NCI-H69 (cell line): Measurements from ENCODE around the gene SCCPDH.
"Not testable (repeated sequence)": the region's sequence is repeated elsewhere in the genome, so short reads cannot be mapped to it uniquely, and the experiment has no call there.

ENCODE experiments used
- DNase-seq: peaks from one replicate; lab custom pipeline; 2025; lab: John Stamatoyannopoulos, UW

SCCPDH gene

GRCh38 chr1:246724016-246724730 lies at the start of gene SCCPDH:
Gene SCCPDH, plus strand, starts transcription at chr1:246724409. Its CDS starts 14 bp downstream, at chr1:246724423.
- peak; percentile 92 for DNase-seq

- peak; percentile 57 for DNase-seq
These were observed 46.4 kb upstream of the SCCPDH start for GRCh38 chr1:246677842-246678241.

DNA sequence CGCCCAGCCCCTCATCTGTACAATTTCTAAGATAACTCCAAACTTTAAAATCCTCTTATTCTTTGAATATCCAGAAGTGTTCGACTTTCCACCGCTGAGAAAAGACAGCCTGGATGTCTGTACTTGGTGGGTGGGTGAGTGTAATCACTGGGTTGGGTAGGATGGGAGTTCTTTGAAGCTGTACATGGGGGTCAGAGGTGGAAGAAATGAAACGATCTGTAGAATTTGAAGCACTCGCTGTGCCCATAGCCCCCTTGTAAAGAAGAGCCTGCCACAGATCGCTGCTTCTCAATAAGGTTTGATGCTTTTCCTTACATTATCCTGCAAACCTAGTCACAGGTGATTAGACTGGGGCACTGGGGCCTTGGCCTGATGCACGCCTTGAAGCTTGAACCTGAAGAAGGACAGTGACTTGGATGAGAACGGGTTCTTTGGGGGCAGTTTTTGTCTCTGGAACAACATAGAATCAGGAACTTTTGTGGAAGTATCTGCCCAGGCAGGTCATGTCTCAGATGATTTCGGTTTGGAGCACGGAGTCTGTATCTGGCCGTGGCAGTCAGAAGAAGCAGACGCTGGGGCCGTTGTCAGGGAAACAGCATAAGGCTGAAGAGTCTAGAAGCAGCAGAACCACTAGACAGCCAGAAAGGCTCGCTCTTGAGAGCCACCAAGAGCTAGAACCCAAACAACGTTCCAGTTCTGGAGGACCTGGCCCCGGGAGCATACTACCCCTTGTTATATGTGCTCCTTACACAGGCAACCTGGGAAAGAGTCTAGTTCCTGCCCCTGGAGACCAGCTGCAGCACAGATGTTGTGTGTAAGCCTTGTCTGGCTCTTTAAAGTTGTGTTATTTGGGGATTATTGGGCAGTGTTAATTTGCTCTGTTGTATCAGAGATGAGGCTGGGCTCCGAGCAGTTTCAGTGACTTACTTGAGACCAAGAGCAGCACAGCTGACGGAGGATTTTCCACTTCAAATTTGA lies 45.1 kb upstream of the SCCPDH start:
- no peak for DNase-seq

DNA sequence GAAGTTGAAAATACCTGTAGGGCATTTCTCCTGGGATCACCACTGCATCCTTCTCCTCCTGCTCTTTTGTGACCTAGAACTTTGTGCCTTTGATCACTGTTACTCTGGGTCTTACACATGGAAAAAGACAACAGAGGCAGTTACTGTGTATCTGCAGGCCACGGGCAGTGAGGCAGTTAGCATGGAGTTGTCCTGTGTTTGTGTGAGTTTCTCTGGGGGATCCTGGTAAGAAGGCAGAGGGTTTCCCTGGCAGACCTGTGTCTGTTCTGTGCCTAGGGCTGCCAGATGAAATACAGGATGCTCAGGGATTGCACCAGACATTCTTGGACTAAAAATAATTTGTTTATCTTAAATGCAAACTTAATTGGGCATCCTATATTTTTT lies 44.4 kb upstream of the SCCPDH start:
- no peak for DNase-seq

DNA sequence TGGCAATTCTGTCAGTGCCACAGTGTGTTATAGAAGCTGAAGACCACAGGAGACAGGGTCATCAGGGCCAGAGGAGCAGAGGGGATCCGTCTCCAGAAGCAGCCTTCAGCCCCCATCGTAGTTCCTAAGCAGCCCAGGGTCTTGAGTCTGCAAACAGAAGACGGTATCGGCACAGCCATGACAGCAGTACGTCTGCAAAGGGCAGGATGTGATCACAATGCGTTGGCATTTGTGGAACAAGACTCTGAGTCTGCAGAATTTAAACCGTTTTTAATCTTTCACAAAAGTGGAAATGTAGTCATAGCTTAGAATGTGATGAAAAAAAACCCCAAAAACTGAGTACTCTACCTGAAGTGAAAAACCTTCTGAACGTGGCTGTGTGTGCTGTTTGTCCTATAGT lies 44.0 kb upstream of the SCCPDH start:
- no peak for DNase-seq

DNA sequence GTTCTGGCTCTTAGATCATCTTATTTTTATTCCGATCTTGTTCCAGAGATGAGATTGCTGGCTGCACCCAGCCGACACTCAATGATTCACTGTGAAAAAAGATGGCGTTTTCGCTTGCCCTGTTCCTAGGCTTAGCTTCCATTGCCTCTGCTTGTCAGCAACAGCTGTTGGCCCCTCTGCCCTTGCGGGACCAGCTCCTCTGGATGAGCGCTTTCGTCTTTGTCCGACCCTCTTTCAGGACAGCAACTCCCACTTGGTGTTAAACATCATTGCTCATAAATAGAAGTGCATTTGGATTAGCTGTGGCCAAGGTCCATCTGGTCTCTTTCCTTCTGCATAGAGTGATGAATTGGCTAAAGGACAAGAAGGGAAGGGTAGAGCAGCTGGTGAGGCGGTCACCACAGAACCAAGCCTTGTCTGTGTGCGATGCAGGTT lies 43.5 kb upstream of the SCCPDH start:
- DNase-seq, result peak; percentile 42

DNA sequence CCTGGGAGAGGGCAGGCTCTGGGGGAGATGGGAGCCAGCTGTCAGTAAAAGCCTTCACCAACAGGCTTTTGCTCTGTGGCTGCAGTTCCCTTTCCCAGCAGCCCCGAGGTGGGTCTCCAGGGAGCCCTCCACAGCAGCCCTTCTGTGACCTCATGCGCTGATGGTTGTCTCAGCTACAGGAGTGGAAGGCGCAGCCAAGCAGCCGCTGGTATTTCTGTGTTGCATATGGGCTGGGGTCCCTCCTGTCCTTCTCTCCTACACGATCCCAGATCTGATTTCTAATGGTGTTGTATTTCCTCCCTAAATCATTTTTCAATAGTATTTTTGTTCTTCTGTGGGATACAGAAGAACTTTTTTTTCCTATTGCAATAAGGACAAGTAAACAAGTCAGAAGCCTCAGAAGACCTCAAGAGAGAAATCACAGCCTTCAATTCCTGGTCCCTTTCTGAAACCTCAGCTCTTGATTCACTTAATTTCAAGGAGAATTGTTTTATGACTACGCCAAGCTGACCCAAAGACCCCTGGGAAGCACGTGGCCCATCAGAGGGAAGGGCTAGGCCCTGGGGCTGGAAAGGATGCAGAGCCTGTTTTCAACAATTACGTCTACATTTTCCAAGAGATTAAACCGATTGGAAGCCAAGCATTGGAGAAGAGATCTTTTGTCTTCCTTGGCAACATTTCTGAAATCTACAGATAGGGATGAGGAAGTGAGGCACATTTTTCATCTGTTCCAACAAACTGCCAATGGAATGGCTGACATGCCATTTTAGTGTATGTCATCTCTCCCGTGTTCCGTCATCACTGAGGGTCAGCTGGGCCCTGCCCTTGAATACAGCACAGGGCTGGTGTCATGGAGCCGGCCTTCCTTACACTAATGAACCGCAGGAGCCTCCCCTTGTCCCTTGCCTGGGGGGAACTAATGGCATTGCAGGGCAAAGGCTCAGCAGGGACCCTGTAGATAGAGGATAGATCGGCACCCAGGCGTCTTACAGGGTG lies 42.0 kb upstream of the SCCPDH start:
- peak; percentile 40 for DNase-seq

GRCh38 chr1:246683521-246683920 lies 40.7 kb upstream of the SCCPDH start:
- DNase-seq, result no peak

GRCh38 chr1:246687002-246687401 lies 37.2 kb upstream of the SCCPDH start:
- no peak for DNase-seq

DNA sequence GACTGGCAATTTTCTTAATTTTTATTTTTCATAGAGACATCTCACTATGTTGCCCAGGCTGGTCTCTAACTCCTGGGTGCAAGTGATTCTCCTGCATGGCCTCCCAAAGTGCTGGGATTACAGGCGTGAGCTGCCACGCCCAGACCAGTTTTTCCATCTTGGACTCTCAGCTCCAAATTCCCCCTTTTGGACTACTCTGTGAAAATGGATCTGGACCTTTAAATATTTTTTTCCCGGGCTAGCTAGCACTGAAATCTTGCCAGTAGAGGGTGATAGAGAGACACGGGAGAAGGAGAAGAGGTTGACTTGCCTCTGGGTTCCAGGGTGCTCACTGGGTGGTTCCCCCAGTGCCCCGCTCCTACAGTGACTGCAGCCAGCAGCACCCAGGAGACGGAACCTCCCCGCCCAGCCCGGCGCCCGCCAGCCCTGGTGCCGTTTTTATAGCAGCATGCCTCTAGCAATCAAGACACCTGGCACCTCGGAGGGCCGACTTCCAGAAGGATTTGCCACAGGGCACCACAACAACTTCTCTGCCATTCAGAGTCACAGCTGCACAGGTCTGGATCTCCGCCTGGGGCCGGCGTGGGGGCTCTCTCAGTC lies 34.7 kb upstream of the SCCPDH start:
- DNase-seq, result peak; percentile 95

DNA sequence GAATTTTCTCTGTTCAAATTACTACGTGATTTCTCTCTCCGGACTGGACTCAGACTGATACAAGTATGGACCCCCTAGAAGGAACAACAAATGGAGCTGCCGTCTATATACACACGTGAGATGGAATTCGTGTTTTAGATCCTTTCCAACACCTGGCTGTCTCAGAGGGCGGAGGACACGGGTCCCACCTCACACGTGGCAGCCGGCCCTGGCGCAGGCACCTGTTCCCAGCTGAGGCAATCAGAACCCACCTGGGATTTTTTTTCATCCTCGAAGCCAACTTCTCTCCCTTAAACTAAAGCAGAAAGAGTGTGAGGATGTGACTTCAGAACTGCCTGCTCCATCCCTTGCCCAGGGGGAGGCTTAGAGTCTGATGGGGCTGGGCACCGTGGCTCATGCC lies 34.1 kb upstream of the SCCPDH start:
- peak; percentile 66 for DNase-seq

DNA sequence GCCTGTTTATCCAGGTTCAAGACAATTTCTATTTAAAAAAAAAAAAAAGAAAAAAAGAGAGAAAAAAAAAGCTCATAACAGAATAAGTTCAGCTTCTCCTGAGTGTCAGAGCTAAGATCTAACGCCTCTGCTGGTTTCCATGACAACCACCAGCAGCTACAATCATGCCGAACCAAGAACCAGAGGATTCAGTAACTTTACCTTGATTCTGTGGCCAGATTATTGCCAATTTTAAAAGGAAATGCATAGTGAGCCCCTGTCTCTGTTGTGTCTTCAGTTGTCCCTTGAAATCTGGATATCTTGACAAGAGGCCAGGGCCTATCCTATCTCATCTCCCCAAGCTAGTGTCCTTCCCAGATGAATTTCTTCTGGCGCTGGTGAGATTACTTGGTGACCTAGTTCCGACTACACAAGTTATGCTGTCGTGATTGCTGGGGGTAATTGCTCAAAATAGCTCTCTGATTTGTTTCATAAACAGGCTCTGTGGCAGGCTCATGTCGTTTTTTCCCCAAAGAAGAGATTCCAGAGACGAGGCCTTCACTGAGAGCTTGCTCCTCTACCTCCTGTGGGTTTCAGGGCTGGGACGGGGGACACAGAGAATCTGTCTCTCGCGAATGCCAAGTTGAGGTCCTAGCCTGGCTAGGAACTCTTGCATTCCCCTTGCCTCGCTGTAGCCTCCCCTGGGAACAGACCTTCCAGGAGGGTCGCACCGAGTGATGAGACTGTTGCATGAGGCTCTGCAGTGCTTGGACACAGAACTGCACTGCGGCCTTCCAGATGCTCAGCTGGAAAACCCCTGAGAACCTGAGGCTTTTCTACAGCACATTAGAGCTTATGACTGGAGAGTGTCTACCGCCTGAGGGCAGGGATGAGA lies 32.4 kb upstream of the SCCPDH start:
- DNase-seq, result no peak

DNA sequence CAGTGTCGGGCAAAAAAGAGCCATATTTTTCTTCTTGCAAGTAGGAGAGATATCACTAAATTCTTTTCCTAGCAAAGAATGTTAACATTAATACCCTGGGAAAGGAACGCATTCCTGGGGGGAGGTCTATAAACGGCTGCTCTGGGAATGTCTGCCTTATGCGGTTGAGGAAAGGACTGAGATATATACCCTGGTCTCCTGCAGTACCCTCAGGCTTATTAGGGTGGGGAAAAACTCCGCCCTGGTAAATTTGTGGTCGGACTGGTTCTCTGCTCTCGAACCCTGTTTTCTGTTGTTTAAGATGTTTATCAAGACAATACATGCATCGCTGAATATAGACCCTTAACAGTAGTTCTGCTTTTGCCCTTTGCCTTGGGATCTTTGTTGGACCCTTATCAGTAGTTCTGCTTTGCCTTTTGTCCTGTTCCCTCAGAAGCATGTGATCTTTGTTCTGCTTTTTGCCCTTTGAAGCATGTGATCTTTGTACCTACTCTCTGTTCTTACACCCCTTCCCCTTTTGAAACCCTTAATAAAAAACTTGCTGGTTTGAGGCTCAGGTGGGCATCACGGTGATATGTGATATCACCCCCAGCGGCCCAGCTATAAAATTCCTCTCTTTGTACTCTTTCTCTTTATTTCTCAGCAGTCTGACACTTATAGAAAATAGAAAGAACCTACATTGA lies 29.9 kb upstream of the SCCPDH start:
- not testable (repeated sequence) for DNase-seq

GRCh38 chr1:246695136-246695535 lies 29.1 kb upstream of the SCCPDH start:
- DNase-seq, result no peak

DNA sequence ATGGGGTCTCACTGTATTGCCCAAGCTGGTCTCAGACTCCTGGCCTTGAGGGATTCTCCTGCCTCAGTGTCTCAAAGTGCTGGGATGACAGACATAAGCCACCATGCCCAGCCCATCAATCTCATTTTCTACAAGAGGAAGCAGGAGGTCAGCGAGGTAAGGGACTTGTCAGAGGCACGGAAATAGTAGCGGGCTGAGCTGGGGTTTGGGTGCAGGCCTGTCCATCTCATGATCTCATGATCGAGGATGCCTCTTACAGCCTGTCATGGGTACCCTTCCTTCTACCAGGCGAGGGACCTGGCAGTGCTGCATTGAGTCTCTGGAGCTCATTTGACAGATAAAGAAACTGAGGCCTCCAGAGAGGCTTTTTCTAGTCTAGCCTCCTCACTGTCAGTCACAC lies 28.5 kb upstream of the SCCPDH start:
- no peak for DNase-seq

DNA sequence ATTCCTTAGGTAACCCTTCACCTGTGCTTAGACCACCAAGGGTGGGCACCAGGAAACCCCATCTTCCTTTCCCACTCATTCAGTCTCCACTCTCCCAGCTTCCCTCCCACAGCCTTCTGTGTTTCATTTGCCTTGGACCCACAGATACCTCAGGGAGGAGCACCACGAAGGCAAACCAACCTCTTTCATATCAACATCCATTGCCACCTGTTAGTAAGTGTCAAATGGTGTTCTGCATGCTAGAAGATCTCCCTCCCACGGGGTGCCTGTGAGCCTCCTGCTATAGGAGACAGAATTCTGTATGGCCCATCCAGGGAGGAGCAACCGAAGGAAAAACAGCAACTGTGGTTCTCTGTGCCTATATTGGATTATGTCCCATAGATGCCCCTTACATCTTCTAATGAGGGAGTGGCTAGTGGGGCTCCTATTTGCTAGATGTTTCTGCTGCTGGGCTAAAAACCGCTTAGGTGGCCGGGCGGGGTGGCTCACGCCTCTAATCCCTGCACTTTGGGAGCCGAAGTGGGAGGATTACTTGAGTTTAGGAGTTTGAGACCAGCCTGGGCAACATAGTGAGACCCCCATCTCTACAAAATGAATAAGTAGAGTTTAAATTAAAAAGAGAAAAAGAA lies 25.6 kb upstream of the SCCPDH start:
- DNase-seq, result no peak

DNA sequence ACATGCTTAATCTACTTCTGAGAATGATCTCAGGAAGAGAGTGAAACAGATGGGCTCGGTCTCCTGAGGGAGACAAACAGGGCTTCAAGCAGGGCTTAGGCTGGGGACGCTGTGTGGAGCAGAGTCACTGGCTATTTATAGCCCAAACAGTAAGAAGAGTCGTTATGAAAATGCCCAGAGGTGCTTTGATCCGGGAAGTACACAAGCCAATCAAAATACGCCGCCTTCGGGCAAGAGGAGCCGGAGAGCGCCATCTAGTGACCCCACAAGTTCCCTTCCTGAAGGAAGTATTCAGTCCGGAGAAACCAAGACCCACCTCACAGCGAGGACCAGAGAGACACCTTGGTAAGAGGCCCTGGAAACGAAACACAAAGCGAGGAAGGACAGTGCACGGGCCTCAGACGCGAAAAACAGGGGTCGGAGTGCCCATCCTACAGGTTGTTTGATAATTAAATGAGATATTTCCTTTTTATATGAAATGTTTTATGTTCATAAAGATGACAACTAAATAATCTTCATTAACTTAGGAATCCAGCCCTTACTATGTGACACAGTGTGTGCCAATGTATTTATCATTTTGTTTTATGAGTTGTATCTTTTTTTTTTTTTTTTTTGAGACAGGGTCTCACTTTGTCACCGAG lies 25.0 kb upstream of the SCCPDH start:
- peak; percentile 98 for DNase-seq

DNA sequence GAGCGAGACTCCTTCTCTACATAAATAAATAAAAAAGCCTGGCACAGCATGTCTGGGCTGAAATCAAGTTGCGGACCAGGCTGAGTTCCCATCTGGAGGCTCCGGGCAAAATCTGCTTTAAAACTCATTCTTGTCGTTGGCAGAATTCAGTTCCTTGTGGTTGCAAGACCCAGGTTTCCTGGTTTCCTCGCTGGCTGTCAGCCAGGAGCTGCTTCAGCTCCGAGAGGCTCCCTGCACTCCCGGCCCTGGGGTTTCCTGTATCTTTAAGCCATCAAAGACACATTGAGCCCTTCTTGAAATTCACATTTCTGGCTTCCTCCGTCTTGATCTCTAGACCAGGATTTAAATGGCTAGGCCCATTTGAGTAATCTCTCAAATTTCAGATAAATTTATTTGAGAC lies 20.6 kb upstream of the SCCPDH start:
- DNase-seq, result peak; percentile 12

DNA sequence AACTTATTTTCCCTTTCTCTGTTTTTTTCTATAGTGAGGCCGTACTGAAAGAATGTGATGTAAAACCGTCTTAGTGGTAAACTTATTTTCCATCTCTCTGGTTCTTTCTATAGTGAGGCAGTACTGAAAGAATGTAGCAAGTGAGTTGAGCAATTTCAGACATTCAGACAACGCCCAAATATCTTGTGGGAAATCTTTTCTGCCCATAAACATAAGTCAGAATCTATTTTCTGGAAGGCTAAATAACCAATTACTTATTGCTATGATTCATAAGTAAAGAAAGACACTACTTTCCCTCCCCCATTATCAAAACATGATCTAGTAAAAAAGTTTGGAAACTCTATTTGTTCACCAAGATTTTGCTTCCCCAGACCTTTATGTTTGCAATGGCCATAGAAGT lies 18.8 kb upstream of the SCCPDH start:
- DNase-seq, result no peak
